Measurements from ENCODE around the gene PKNOX2.
A peak's percentile ranks its signal among the peaks of the same experiment; 100 is the strongest.

PKNOX2 gene

GRCh38 chr11:125174686-125175085, 10.1 kb downstream of the PKNOX2 start:
- no peak for DNase-seq

DNA sequence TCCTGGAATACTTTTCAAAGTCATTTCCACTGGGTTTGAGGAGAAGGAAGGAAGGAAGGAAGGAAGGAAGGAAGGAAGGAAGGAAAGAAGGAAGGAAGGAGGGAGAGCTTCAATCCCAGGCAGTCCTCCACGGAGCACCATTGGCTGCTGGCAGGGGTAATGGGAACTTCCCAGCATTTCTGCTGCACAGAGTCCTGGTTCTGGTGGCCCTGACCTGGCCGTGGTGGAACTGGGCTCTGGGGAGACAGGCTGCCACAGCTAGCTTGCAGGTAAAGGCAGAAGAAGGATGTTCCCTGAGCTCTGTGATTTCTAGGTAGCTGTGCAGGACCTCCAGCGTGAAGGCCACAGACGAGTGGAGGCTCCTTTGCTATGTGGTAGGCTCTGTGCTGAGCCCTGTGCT, 10.6 kb downstream of the PKNOX2 start:
- no peak for DNase-seq

DNA sequence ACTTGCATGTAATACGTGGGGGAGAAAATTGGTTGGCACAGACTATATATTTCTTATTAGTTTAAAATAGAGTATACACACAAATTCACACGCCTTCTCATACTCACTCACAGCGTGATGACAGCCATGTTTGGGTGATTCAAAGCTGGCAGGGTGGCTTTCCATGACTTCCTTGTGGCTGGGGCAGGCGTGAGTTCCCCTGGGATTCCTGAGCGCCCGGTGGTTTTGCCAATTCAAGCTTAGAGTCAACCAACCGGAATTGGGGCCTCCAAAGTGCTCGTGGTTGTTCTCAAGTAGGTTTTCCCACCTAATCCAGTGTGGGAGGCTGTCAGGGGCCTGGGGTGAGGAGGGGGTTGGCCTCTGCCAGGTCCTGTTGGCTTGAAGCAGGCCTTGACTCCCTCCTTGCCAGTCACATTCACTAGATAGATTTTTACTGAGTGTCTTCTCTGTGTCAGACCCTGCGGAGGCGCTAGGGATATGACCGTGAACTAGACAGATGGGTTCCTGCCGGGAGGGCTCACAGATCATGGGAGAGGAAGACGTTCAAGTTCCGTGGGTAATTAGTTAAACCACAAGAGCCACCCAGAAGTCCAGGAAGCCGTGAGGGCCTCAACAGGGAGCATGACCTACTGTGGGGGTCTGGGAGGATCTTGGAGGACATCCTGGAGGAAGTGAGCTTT, 11.5 kb downstream of the PKNOX2 start:
- no peak for DNase-seq

DNA sequence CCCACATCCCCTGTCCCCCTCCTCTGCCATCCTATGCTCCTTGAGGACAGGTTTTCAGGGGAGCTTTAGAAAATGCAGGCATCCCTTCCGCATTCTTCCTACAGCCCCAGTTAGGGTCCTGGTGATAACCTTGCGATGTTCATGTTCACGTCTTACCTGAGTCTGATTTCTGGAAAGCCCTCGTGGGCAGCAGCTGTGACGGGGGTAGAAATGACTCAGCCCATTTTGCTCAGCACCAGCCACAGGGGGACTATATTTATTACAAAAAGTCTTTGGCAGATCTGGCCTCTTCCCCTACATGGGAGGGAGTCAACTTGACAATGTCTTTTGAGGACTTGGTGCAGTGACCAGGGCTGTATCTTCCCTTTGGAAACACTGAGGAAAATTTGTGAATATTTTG, 12.3 kb downstream of the PKNOX2 start:
- DNase-seq = no peak

GRCh38 chr11:125177543-125177942, 13.0 kb downstream of the PKNOX2 start:
- no peak for DNase-seq

GRCh38 chr11:125179346-125179745, 14.8 kb downstream of the PKNOX2 start:
- no peak for DNase-seq

DNA sequence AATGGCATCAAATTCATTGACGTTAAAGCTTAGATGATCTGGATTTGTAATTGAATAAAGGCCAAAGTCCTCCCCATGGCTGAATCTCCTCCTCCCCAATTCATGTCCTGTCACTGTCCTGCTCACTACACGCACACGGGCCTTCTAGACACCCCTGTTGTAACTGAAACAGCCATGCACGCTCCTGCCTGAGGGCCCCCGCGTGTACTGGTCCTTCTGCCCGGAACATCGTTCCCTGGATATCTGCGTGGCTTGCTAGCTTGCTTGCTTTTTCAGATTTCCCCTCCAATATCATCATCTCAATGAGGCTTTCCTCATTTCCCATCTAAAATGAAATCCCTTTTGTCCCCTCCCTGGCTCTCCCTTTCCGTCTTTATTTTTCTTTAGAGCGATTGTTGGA, 15.3 kb downstream of the PKNOX2 start:
- DNase-seq = no peak

GRCh38 chr11:125180413-125181305, 16.1 kb downstream of the PKNOX2 start:
- no peak for DNase-seq

DNA sequence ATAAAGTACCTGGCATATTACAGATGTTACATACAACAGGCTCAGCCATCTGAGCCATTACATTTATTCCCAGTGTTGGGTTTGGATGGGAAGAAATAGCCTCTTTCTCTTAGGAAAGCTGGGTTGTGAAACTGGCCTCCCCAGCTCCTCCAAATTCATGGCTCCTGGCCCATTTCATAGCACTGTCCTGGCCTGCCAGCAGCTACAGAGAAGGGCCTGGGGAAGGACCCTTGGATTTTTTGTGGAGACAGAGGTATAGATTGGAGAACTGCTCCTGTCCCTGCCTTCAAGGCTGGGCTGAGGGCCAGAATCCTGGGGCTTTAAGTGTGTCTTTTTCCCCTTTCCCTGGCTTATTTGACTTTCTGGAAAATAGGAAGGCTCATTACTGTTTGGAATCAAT, 18.0 kb downstream of the PKNOX2 start:
- no peak for DNase-seq

- no peak for DNase-seq
These were observed 19.1 kb downstream of the PKNOX2 start for GRCh38 chr11:125183641-125184040.

DNA sequence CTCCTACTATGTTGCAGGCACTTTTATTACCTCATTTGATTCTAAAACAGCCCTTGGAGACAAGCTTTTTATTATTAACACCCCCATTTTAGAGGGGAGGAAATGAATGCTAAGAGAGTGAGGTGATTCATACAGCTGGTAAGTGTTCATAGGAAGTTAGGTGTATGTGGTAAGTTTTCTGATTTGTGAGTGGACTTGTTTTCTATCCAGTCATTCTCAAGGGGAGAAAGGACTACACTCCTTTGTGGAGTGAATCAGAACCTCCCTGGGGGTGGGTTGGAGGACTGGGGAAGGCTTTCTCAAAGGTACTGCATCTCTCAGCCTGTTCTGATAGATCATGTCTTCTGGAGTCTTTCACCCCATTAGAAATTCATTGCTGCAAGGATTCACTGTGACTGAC, 23.5 kb downstream of the PKNOX2 start:
- no peak for DNase-seq

DNA sequence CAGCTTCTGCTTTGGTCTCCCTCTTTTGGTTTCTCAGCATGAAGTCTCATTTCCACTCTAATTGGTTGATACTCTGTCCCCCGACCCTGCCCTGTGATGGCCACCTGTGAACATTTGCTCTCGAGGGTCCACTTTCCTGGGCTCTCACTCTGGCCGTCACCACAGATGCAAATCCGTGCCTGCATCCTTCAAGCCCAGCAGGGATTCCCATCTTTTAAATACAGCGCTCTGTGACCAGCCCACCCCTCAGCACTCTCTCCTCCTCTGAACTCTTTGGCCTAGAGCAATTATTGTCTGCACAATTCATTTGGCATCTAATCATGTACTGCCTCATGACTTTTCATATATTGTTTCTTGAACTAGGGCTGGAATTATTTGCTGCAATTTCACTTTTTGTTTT, 26.0 kb downstream of the PKNOX2 start:
- no peak for DNase-seq

DNA sequence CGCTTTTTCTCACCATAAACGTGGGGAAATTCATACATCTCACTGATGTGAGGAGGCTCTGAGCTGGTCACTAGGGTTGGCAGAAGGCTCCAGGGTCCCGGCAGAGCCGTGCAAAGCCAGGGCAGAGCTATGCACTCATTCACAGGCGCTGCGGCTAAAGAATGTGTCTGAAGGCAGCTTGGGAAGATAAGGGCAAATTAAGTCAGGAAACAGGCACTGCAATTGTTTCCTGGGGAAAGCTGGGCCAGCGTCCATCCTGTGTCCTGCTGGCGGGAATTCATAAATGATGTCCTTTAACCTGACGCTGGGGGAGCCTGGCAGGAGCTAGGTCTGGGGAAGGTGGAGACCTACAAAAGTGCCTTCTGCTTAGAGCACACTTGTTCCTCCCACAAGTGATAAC, 27.6 kb downstream of the PKNOX2 start:
- no peak for DNase-seq

DNA sequence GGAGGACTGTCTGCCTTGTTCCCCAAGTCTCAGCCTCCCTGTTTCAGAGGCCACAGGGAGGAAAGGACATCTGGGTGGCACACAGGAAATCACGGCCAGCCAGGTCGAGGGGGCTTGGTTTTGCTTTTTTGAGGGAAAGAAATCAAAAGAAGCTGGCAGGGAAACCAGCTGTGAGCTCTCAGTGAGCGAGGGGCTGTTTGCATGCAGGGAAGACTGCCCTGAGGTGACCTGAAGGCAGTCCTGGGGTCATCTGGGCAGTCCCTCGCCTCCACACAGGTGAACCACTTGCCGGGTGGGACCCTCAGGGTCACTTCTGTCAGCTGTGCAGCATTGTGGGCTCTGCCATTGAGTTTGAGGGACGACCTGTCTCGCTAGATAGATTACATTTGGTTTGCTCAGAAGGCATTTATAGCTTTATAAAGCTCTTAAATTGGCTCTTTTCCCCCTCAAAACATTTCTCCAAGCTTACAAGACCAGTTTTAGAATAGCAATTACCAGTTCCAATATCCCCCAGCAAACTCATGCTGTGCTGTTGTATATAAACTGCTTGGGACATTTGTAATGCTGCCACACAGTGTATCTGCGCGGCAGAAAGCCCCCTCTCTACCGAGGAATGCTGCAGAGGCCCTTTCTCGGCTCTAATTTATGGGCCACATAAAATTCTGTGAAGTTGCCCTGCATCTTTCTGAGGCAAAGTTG, 28.3 kb downstream of the PKNOX2 start:
- DNase-seq = no peak

DNA sequence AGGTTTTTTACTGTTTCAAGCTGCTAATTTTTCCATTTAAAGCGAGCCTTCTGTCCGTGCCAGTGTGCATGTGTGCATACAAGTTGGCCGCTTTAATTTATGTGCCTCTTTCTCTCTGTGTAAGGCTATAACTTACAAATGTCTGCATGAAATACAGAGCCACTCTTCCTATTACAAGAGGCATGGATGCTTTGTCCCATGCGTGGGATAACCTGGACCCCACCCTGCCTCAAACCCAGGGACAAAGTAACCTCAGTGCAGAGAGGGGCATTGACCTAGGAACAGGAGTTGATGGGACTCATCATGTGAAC, 28.8 kb downstream of the PKNOX2 start:
- no peak for DNase-seq

DNA sequence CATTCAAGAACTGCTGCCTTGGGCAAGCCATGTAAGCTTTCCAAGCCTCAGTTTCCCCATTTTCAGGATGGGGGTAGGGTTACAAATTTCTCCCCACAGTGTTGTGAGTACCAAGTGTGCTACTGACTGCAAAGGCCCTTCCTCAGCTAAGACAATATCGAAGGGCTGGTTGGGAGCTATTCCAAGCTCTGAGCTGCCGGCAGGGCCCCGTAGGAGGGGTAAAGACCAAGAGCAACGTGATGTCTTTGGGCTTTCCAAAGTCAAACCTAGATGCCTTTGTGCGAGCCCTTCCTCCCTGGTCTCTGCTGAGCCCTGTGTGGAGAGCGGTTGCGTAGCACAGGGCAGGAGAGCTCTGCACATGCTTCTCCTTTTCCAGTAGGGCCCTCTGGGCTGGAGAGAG, 29.3 kb downstream of the PKNOX2 start:
- no peak for DNase-seq

- no peak for DNase-seq
These were observed 35.4 kb downstream of the PKNOX2 start for GRCh38 chr11:125199915-125200314.

GRCh38 chr11:125200441-125200840, 35.9 kb downstream of the PKNOX2 start:
- DNase-seq = no peak

- peak; percentile 62 for DNase-seq
These were observed 37.1 kb downstream of the PKNOX2 start for GRCh38 chr11:125201525-125202141.

- DNase-seq = no peak
These were observed 37.9 kb downstream of the PKNOX2 start for GRCh38 chr11:125202362-125202880.

GRCh38 chr11:125202977-125203376, 38.4 kb downstream of the PKNOX2 start:
- DNase-seq = no peak

DNA sequence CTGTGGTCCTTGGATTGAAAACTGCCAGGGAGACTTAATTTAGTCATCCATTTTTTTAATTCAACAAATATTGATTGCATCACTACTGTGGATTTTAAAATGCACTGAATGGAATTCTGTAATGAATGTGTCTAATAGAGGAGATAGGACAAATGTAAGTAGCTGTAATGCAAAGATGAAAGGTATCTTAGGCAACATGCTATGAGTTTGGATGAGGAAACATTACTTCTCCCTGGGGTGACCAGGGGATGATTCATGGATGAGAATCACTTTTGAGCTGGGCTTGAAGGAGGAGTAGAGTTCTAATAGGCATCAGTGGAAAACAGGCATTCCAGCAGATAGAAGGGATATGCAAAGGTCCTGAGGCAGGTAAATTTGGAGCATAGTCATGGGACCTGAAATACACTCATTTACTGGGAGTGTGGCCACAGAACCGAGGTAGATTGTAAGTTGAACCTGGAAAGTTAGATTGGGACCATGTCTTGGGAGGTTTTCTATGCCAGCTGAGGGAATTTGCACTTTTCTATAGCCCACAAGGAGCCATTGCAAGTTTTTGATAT, 43.4 kb downstream of the PKNOX2 start:
- no peak for DNase-seq

DNA sequence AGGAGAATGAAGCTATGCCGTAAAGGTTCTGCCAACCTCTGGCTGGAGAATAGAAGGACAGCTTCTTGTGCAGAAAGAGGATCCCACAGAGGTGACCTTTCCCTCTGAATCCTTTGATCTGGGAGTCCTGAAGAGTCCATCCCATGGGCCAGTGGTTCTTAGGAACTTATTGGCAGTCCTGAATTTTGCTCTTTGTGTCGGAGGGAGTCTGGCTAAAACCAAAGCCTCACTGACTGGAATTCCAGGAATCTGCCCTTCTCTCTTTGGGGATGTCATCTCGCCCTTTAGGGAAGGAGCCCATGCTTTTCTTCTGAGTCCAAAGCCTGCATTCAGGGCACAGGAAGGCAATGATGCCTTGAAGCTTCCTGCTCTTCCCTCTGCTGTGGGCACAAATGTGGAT, 45.5 kb downstream of the PKNOX2 start:
- DNase-seq = no peak

All from NCI-H2171 treated with DMSO at 0.1 percent for 48 hours (cell line).